HFFc6 (cell line): ENCODE measurements around the gene IL1RAPL1. TPM values are rescaled to one million over a fixed set of nuclear protein-coding genes. Genes with fewer than 3 reads are reported as not detected.
A peak's percentile ranks its signal among the peaks of the same experiment; 100 is the strongest.

Experiments used
- DNase-seq: peaks from one replicate; pipeline ENCODE4 v3.0.0-alpha.2; 2018
- H3K27ac Mint-ChIP-seq: 2 replicates; pipeline ENCODE4 v1.8.0; 2020; ENCODE audit warnings: mild to moderate bottlenecking, mixed read lengths
- H3K27me3 Mint-ChIP-seq: 2 replicates; pipeline ENCODE4 v1.8.0; 2021; ENCODE audit warnings: mild to moderate bottlenecking, moderate library complexity, mixed read lengths; ENCODE audit not compliant: insufficient read depth
- H3K36me3 Mint-ChIP-seq: 2 replicates; pipeline ENCODE4 v1.8.0; 2021; ENCODE audit warnings: low read depth, mixed read lengths
- H3K4me1 Mint-ChIP-seq: 2 replicates; pipeline ENCODE4 v1.8.0; 2020; ENCODE audit warnings: low read depth, mixed read lengths
- H3K4me3 Mint-ChIP-seq: 2 replicates; pipeline ENCODE4 v1.8.0; 2020; ENCODE audit warnings: mild to moderate bottlenecking, moderate library complexity, mixed read lengths
- H3K9me3 Mint-ChIP-seq: 2 replicates; pipeline ENCODE4 v1.8.0; 2020; ENCODE audit warnings: mild to moderate bottlenecking, mixed read lengths
- total RNA-seq, 6 experiments: library from RNA; stranded (reverse); fragmentation: NEBNext Ultra II Directional; extraction: Animal tissue kit (Norgen Biotek cat#: 25700); gene quantifications; 2 replicates in 1 of 6; 3 replicates in 5 of 6; pipeline ENCODE4 v1.2.3, GENCODE V29; 2021
- TF ChIP-seq, protein P1 (sequence below): fragments of 200-600 bp; sonication (generic); IDR thresholded peaks from 2 replicates; pipeline ENCODE4 v1.5.0; 2021; ENCODE audit warnings: antibody characterized with exemption, mild to moderate bottlenecking

IL1RAPL1 gene
- total RNA-seq, 6 experiments from 2014 or later: not detected

DNA sequence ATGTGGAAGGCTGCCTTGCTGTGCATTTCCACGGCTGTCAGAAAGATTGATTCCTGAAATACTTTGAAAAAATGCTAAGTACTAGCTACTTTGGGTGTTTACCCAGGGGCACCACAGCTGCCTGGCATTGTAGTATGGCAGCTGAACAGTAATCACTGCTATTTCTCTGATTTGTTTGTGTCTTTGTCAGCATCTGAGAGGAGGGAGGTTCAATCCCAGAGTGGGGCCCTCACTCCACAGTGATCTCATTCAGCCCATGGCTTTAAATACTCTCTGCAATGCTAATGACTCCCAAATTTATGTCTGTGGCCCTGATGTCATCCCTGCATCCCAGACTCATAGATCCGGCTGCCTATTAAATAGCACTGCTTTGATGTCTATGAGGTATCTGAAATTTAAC, 1052.9 kb downstream of the IL1RAPL1 start:
- Mint-ChIP-seq H3K4me1 (no peaks in the 10 kb centered on the region), H3K27ac (no peak overlapping the region), H3K9me3 (no peaks in the 10 kb centered on the region), H3K27me3 (no peaks in the 10 kb centered on the region), H3K36me3 (no peaks in the 10 kb centered on the region), H3K4me3 (no peak overlapping the region)
- no peak for DNase-seq
- TF ChIP-seq, protein P1, sequence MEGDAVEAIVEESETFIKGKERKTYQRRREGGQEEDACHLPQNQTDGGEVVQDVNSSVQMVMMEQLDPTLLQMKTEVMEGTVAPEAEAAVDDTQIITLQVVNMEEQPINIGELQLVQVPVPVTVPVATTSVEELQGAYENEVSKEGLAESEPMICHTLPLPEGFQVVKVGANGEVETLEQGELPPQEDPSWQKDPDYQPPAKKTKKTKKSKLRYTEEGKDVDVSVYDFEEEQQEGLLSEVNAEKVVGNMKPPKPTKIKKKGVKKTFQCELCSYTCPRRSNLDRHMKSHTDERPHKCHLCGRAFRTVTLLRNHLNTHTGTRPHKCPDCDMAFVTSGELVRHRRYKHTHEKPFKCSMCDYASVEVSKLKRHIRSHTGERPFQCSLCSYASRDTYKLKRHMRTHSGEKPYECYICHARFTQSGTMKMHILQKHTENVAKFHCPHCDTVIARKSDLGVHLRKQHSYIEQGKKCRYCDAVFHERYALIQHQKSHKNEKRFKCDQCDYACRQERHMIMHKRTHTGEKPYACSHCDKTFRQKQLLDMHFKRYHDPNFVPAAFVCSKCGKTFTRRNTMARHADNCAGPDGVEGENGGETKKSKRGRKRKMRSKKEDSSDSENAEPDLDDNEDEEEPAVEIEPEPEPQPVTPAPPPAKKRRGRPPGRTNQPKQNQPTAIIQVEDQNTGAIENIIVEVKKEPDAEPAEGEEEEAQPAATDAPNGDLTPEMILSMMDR: no peak

DNA sequence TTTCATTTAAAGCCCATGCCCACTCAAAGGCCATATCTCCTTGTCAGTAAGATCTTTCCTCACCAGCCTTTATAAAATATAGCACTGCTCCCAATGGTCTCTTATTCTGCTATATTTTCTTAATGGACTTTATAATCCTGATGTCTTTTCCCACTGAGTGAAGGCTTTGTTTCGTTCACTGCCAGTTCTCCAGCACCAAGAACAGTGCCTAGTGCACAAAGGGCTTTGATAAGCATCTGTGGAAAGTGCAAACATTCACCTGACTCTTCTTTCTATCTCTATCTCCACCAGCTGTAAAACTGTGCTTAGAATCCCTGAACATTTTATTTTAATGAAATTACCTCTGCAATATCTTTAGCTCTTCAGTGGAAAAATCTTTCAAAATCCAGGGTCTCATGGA, 1054.2 kb downstream of the IL1RAPL1 start:
- Mint-ChIP-seq H3K4me3 (no peak overlapping the region), H3K27me3 (no peaks in the 10 kb centered on the region), H3K36me3 (peaks cover 5% of the 10 kb centered on the region; the same call in 1 of the 2 replicates), H3K4me1 (no peaks in the 10 kb centered on the region), H3K9me3 (no peaks in the 10 kb centered on the region), H3K27ac (no peak overlapping the region)
- TF ChIP-seq, protein P1: no peak
- DNase-seq: no peak

DNA sequence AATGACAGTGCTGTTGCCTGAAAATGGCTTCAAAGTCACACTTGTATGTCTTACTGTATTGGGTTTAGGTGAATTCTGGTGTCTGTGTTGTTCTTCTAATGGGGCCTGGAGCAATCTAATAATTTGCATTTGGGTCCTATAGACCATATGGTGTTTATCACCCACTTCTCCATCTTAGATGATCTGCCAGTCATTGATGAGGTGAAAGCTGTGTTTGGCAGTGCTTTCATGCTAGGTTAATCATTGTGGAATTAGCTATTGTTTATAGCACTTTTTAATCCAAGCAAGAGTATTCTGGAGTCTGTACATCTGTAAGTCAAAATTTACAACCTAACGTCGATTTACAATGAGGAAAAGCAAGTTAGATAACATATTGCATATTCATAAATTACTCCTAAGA, 1055.9 kb downstream of the IL1RAPL1 start:
- TF ChIP-seq, protein P1: no peak
- Mint-ChIP-seq H3K27ac (no peak overlapping the region), H3K36me3 (peaks cover 6% of the 10 kb centered on the region; the same call in 1 of the 2 replicates), H3K9me3 (no peaks in the 10 kb centered on the region), H3K4me3 (no peak overlapping the region), H3K27me3 (no peaks in the 10 kb centered on the region), H3K4me1 (no peaks in the 10 kb centered on the region)
- no peak for DNase-seq

DNA sequence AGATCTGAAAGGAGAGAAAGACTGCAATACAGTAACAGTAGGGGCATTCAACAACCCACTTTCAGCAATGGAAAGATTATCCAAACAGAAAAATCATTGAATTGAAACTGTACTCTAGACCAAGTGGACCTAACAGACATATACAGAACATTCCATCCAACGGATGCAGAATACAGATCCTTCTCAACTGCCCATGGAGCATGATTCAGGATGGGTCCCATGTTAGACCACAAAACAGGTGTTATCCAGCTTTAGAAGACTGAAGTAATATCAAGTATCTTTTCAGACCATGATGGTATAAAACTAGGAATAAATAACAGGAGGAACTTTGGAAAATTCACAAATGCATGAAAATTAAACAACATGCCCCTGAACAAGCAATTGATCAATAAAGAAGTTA, 1060.9 kb downstream of the IL1RAPL1 start:
- no peaks in the 10 kb centered on the region for H3K27me3 Mint-ChIP-seq
- H3K4me3 Mint-ChIP-seq: peak overlapping the region; percentile 60
- no peak for DNase-seq
- no peak overlapping the region for H3K27ac Mint-ChIP-seq
- TF ChIP-seq, protein P1: no peak
- peaks cover 6% of the 10 kb centered on the region for H3K36me3 Mint-ChIP-seq
- H3K9me3 Mint-ChIP-seq: no peaks in the 10 kb centered on the region
- peaks cover 18% of the 10 kb centered on the region for H3K4me1 Mint-ChIP-seq

DNA sequence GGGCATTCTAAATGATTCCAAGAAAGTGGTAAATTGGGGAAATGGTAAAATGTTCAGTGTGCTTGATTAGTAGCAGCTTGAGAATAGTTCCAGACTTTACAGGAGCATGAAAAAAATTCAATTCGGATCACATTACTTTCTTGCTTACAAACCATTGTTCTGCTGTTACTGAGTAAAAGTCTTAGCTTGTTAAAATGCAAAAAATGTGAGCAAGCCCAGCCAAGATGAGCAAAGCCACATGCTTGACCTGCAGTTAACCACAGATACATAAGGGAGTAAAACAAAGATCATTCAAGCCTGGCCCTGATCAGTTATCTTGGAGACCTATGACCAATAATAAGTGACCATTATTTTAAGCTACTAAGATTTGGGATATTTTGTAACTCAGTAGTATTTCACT, 1065.2 kb downstream of the IL1RAPL1 start:
- Mint-ChIP-seq H3K4me3 (peak overlapping the region; percentile 29; the same call in 1 of the 2 replicates), H3K27me3 (no peaks in the 10 kb centered on the region), H3K36me3 (no peaks in the 10 kb centered on the region; the same call in 1 of the 2 replicates), H3K9me3 (no peaks in the 10 kb centered on the region), H3K27ac (peak overlapping the region; percentile 73), H3K4me1 (peaks cover 25% of the 10 kb centered on the region)
- DNase-seq: peak; percentile 53
- TF ChIP-seq, protein P1: no peak

DNA sequence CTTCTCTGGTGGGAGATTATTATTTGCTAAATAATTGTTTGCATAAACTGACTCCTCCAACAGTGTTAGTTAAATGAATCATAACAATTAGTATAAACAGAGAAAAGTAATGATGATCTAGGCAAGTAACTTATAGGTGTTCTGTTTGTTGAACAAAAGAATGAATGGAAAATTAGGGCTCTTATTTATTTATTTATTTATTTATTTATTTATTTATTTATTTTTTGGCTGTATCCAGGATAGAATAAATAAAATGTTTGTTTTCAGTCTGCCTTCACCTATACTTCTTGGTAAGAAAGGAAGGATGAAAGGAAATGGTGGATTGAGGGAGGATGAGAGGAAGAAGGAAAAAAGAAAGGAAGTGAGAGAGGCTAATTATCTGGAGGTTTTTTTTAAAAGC, 1066.5 kb downstream of the IL1RAPL1 start:
- no peak for DNase-seq
- H3K4me3 Mint-ChIP-seq: no peak overlapping the region
- peaks cover 25% of the 10 kb centered on the region for H3K4me1 Mint-ChIP-seq
- no peak overlapping the region for H3K27ac Mint-ChIP-seq
- no peaks in the 10 kb centered on the region for H3K9me3 Mint-ChIP-seq
- no peaks in the 10 kb centered on the region for H3K27me3 Mint-ChIP-seq
- H3K36me3 Mint-ChIP-seq: no peaks in the 10 kb centered on the region; the same call in 1 of the 2 replicates
- TF ChIP-seq, protein P1: no peak
